ENCODE results near the gene SLC46A3. TPM values are rescaled to one million over a fixed set of nuclear protein-coding genes. Genes with fewer than 3 reads are reported as not detected.

Gene SLC46A3
- total and polyA plus RNA-seq, 2 experiments from 2014 or later = 27.9 to 48.5 TPM

DNA sequence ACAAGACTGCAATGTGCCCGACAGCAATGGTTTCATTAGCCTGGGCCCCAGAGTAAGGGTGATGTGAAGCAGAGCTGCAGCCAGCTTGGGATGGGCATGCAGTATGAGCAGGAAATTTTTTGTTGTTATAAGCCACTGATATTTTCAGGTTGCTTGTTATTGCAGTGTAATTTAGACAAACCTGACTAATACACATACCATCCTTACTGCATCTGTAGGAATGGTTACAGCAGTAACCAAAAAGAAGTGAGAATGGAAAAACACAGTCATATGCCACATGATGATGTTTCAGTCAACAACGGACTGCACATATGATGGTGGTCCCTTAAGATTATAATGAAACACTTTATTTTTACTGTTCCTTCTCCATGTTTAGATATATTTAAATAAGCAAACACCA, 68.5 kb downstream of the SLC46A3 start:
- WGBS (ENCODE audit: low lambda C conversion rate, missing lambda C conversion rate) = 98% methylated on average over 2 of the region's 2 CpGs
- Histone ChIP-seq H3K4me3 (no peak overlapping the region), H4K20me1 (ENCODE audit: insufficient read depth, poor library complexity, severe bottlenecking) (no peaks in the 10 kb centered on the region), H3K9me2 (replicated peaks; ENCODE audit: insufficient read depth) (no peaks in the 10 kb centered on the region), H3K79me2 (no peaks in the 10 kb centered on the region), H3K27ac (no peak overlapping the region), H3K4me1 (ENCODE audit: insufficient read depth) (no peaks in the 10 kb centered on the region), H3K4me2 (no peak overlapping the region), H3K27me3 (no peaks in the 10 kb centered on the region), H2AFZ (no peak overlapping the region), H3K36me3 (replicated peaks; ENCODE audit: insufficient read depth, low read depth) (no peaks in the 10 kb centered on the region), H3K9me3 (ENCODE audit: low read depth) (no peaks in the 10 kb centered on the region)
- TF ChIP-seq, protein P1, sequence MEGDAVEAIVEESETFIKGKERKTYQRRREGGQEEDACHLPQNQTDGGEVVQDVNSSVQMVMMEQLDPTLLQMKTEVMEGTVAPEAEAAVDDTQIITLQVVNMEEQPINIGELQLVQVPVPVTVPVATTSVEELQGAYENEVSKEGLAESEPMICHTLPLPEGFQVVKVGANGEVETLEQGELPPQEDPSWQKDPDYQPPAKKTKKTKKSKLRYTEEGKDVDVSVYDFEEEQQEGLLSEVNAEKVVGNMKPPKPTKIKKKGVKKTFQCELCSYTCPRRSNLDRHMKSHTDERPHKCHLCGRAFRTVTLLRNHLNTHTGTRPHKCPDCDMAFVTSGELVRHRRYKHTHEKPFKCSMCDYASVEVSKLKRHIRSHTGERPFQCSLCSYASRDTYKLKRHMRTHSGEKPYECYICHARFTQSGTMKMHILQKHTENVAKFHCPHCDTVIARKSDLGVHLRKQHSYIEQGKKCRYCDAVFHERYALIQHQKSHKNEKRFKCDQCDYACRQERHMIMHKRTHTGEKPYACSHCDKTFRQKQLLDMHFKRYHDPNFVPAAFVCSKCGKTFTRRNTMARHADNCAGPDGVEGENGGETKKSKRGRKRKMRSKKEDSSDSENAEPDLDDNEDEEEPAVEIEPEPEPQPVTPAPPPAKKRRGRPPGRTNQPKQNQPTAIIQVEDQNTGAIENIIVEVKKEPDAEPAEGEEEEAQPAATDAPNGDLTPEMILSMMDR (IDR thresholded peaks at IDR 0.05; ENCODE audit: poor library complexity) = no peak
- TF ChIP-seq EZH2 (IDR thresholded peaks at IDR 0.05; ENCODE audit: borderline replicate concordance) (no peak), EZH2phosphoT487 (IDR thresholded peaks at IDR 0.05; ENCODE audit: low read depth, severe bottlenecking, unreplicated experiment) (no peak)
- no peak for DNase-seq (ENCODE audit: low spot score)

Small RNA genes within 50 kb of the gene (small RNA-seq; reads per million reads assigned to genes)
- gene RNU6-53P = not detected

Other genes starting within 250 kb of the SLC46A3 start
- 37.0 and 40.1 TPM in 2 replicates for gene FLT1, start 223.8 kb downstream of the SLC46A3 start, total RNA-seq
- gene FLT1, start 223.8 kb downstream of the SLC46A3 start, polyA plus RNA-seq = 30.2 and 30.4 TPM in 2 replicates
- 88.1 and 96.6 TPM in 2 replicates for gene POMP, start 59.8 kb downstream of the SLC46A3 start, total RNA-seq
- 198 and 203 TPM in 2 replicates for gene POMP, start 59.8 kb downstream of the SLC46A3 start, polyA plus RNA-seq
- gene MTUS2, start 101.4 kb upstream of the SLC46A3 start, total RNA-seq = 3.0 and 4.3 TPM in 2 replicates
- gene MTUS2, start 101.4 kb upstream of the SLC46A3 start, polyA plus RNA-seq = 4.3 and 4.9 TPM in 2 replicates

Measured in hepatocyte (in vitro differentiated cells).